H9 (cell line): ENCODE data around the gene ZNF407. TPM values are rescaled to one million over a fixed set of nuclear protein-coding genes. Genes with fewer than 3 reads are reported as not detected.

Experiments
- DNase-seq: peaks from one replicate; pipeline ENCODE4 v3.0.0-alpha.2; 2017
- H2AFZ ChIP-seq: one replicate; pipeline ENCODE4 v1.6.1; 2013; ENCODE audit warnings: mild to moderate bottlenecking, low read length, control low read depth, moderate library complexity
- H2AK5ac ChIP-seq: 2 replicates; pipeline ENCODE4 v1.6.1; 2013; ENCODE audit warnings: low read length, control low read depth, mixed read lengths; ENCODE audit not compliant: insufficient read length
- H2BK120ac ChIP-seq: one replicate; pipeline ENCODE4 v1.6.1; 2013; ENCODE audit warnings: low read depth, mild to moderate bottlenecking, low read length, control low read depth, inconsistent platforms; ENCODE audit not compliant: poor library complexity, severe bottlenecking
- H2BK12ac ChIP-seq: 2 replicates; pipeline ENCODE4 v1.6.1; 2013; ENCODE audit warnings: low read length, control low read depth, mixed read lengths, low read depth; ENCODE audit not compliant: insufficient read length
- H2BK15ac ChIP-seq: 2 replicates; pipeline ENCODE4 v1.6.1; 2013; ENCODE audit warnings: low read depth, low read length, control low read depth
- H2BK20ac ChIP-seq: one replicate; pipeline ENCODE4 v1.6.1; 2013; ENCODE audit warnings: low read depth, mild to moderate bottlenecking, low read length, control low read depth, inconsistent platforms; ENCODE audit not compliant: poor library complexity, severe bottlenecking
- H2BK5ac ChIP-seq: 2 replicates; pipeline ENCODE4 v1.6.1; 2013; ENCODE audit warnings: low read length, control low read depth, mixed read lengths; ENCODE audit not compliant: insufficient read length
- H3K14ac ChIP-seq: 2 replicates; pipeline ENCODE4 v1.6.1; 2013; ENCODE audit warnings: low read length, control low read depth; ENCODE audit not compliant: insufficient read depth
- H3K18ac ChIP-seq: 2 replicates; pipeline ENCODE4 v1.6.1; 2013; ENCODE audit warnings: low read depth, mild to moderate bottlenecking, mixed read lengths, low read length, control low read depth; ENCODE audit not compliant: insufficient read length
- H3K23ac ChIP-seq: 2 replicates; pipeline ENCODE4 v1.6.1; 2013; ENCODE audit warnings: low read length, control low read depth, mixed read lengths, low read depth; ENCODE audit not compliant: insufficient read length
- H3K23me2 ChIP-seq: 2 replicates; pipeline ENCODE4 v1.6.1; 2013; ENCODE audit warnings: low read depth, mild to moderate bottlenecking, mixed read lengths, low read length, control low read depth; ENCODE audit not compliant: insufficient read length, poor library complexity, severe bottlenecking
- H3K27ac ChIP-seq: 2 replicates; pipeline ENCODE4 v1.5.1; 2013; ENCODE audit warnings: low read length, control low read depth, mixed read lengths, low read depth; ENCODE audit not compliant: insufficient read length
- H3K27me3 ChIP-seq: 2 replicates; pipeline ENCODE4 v1.6.1; 2013; ENCODE audit warnings: low read length, control low read depth, inconsistent platforms; ENCODE audit not compliant: insufficient read depth
- H3K4ac ChIP-seq: 2 replicates; pipeline ENCODE4 v1.6.1; 2013; ENCODE audit warnings: low read depth, mild to moderate bottlenecking, control low read depth, inconsistent platforms, low read length, moderate library complexity
- H3K4me1 ChIP-seq: 2 replicates; pipeline ENCODE4 v1.6.1; 2013; ENCODE audit warnings: low read length, control low read depth, inconsistent platforms; ENCODE audit not compliant: insufficient read depth
- H3K4me2 ChIP-seq: 2 replicates; pipeline ENCODE4 v1.6.1; 2013; ENCODE audit warnings: low read length, control low read depth, mixed read lengths; ENCODE audit not compliant: insufficient read length, insufficient read depth
- H3K56ac ChIP-seq: 2 replicates; pipeline ENCODE4 v1.6.1; 2013; ENCODE audit warnings: low read depth, mild to moderate bottlenecking, mixed read lengths, low read length, control low read depth; ENCODE audit not compliant: insufficient read length
- H3K79me1 ChIP-seq: 2 replicates; pipeline ENCODE4 v1.6.1; 2013; ENCODE audit warnings: low read depth, mild to moderate bottlenecking, moderate library complexity, low read length, control low read depth, inconsistent platforms; ENCODE audit not compliant: insufficient read depth, poor library complexity, severe bottlenecking
- H3K79me2 ChIP-seq: 2 replicates; pipeline ENCODE4 v1.6.1; 2013; ENCODE audit warnings: low read length, control low read depth, inconsistent platforms; ENCODE audit not compliant: insufficient read depth
- H3K9ac ChIP-seq: 2 replicates; pipeline ENCODE4 v1.6.1; 2013; ENCODE audit warnings: low read length, control low read depth, mixed read lengths; ENCODE audit not compliant: insufficient read length; ENCODE audit errors: extremely low read depth
- H3K9me3 ChIP-seq: one replicate; pipeline ENCODE4 v1.6.1; 2013; ENCODE audit warnings: low read depth, low read length, inconsistent platforms; ENCODE audit not compliant: control insufficient read depth
- H3T11ph ChIP-seq: one replicate; pipeline ENCODE4 v1.6.1; 2013; ENCODE audit warnings: mild to moderate bottlenecking, low read length, control low read depth, inconsistent platforms
- H4K20me1 ChIP-seq: one replicate; pipeline ENCODE4 v1.6.1; 2013; ENCODE audit not compliant: control insufficient read depth, insufficient read length, insufficient read depth
- H4K5ac ChIP-seq: 2 replicates; pipeline ENCODE4 v1.6.1; 2013; ENCODE audit warnings: low read depth, mild to moderate bottlenecking, mixed read lengths, low read length, control low read depth; ENCODE audit not compliant: insufficient read length
- H4K8ac ChIP-seq: replicated peaks from 2 replicates; pipeline ENCODE4 v1.6.1; 2013; ENCODE audit warnings: low read length, control low read depth, mixed read lengths, low read depth; ENCODE audit not compliant: insufficient read length
- H4K91ac ChIP-seq: 2 replicates; pipeline ENCODE4 v1.6.1; 2013; ENCODE audit warnings: low read depth, mild to moderate bottlenecking, moderate library complexity, mixed read lengths, low read length, control low read depth; ENCODE audit not compliant: insufficient read length
- H3K27ac Mint-ChIP-seq, 3 experiments: 2 replicates in 2 of 3; 3 replicates in 1 of 3; pipeline ENCODE4 v1.8.0; 2020 to 2021; ENCODE audit warnings: mixed read lengths in 3 of 3, mild to moderate bottlenecking in 1 of 3, moderate library complexity in 1 of 3
- H3K27me3 Mint-ChIP-seq: 2 replicates; pipeline ENCODE4 v1.8.0; 2021; ENCODE audit warnings: low read depth, mild to moderate bottlenecking, moderate library complexity, mixed read lengths
- H3K36me3 Mint-ChIP-seq, 3 experiments: 2 replicates in 2 of 3; 3 replicates in 1 of 3; pipeline ENCODE4 v1.8.0; 2020 to 2021; ENCODE audit warnings: low read depth in 3 of 3, mixed read lengths in 3 of 3; ENCODE audit not compliant: insufficient read depth in 1 of 3
- H3K4me1 Mint-ChIP-seq, 2 experiments: 2 replicates each; pipeline ENCODE4 v1.8.0; 2020; ENCODE audit warnings: mixed read lengths in 2 of 2
- H3K4me3 Mint-ChIP-seq, 2 experiments: 2 replicates in 1 of 2; 3 replicates in 1 of 2; pipeline ENCODE4 v1.8.0; 2020 to 2021; ENCODE audit warnings: mild to moderate bottlenecking in 2 of 2, mixed read lengths in 2 of 2, moderate library complexity in 1 of 2
- H3K9me3 Mint-ChIP-seq, 2 experiments: 2 replicates in 1 of 2; 3 replicates in 1 of 2; pipeline ENCODE4 v1.8.0; 2020; ENCODE audit warnings: mild to moderate bottlenecking in 2 of 2, mixed read lengths in 2 of 2, moderate library complexity in 1 of 2
- WGBS: extraction: QIAGEN DNeasy Blood & Tissue Kit; methylation state at CpG from one replicate; pipeline ENCODE4 v1.1.7; 2013; ENCODE audit warnings: missing lambda C conversion rate, low lambda C conversion rate, mixed read lengths; ENCODE audit not compliant: insufficient read length; ENCODE audit errors: extremely low coverage; 5-methylcytosine and 5-hydroxymethylcytosine counted together
- total RNA-seq: library from RNA; stranded (reverse); gene quantifications from 2 replicates; pipeline ENCODE4 v1.2.1, GENCODE V29; 2021
- TF ChIP-seq, protein P1 (sequence below): fragments of 200-600 bp; sonication (generic); conservative IDR thresholded peaks from 3 replicates; pipeline ENCODE4 v1.8.0; 2021; ENCODE audit warnings: antibody characterized with exemption, mild to moderate bottlenecking

Gene ZNF407
- total RNA-seq, 1 experiment from 2014 or later: 8.7 TPM

GRCh38 chr18:74945774-74946545 is 348.3 kb downstream of the ZNF407 start:
- Mint-ChIP-seq H3K4me3 (no peak overlapping the region), H3K27ac (peak overlapping the region; percentile 1 to 39 (median 2); a peak in 4 of 7 replicates), H3K9me3 (no peaks in the 10 kb centered on the region), H3K27me3 (no peaks in the 10 kb centered on the region), H3K4me1 (peaks cover 52 to 53% of the 10 kb centered on the region in 2 experiments), H3K36me3 (no peaks in the 10 kb centered on the region)
- H3K23me2 ChIP-seq: no peaks in the 10 kb centered on the region
- no peak overlapping the region for H2BK20ac ChIP-seq
- WGBS: no CpG with 5 or more reads among the region's 7 CpGs
- no peak overlapping the region for H3K23ac ChIP-seq
- no peak overlapping the region for H3K9ac ChIP-seq
- no peak overlapping the region for H3K27ac ChIP-seq
- H4K20me1 ChIP-seq: no peaks in the 10 kb centered on the region
- H3K4me1 ChIP-seq: peaks cover 7% of the 10 kb centered on the region
- H3K27me3 ChIP-seq: no peaks in the 10 kb centered on the region
- no peak overlapping the region for H4K5ac ChIP-seq
- no peak overlapping the region for H4K8ac ChIP-seq
- TF ChIP-seq, protein P1, sequence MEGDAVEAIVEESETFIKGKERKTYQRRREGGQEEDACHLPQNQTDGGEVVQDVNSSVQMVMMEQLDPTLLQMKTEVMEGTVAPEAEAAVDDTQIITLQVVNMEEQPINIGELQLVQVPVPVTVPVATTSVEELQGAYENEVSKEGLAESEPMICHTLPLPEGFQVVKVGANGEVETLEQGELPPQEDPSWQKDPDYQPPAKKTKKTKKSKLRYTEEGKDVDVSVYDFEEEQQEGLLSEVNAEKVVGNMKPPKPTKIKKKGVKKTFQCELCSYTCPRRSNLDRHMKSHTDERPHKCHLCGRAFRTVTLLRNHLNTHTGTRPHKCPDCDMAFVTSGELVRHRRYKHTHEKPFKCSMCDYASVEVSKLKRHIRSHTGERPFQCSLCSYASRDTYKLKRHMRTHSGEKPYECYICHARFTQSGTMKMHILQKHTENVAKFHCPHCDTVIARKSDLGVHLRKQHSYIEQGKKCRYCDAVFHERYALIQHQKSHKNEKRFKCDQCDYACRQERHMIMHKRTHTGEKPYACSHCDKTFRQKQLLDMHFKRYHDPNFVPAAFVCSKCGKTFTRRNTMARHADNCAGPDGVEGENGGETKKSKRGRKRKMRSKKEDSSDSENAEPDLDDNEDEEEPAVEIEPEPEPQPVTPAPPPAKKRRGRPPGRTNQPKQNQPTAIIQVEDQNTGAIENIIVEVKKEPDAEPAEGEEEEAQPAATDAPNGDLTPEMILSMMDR: no peak
- no peak overlapping the region for H2BK12ac ChIP-seq
- no peaks in the 10 kb centered on the region for H3K9me3 ChIP-seq
- no peak overlapping the region for H3K4ac ChIP-seq
- no peak overlapping the region for H3T11ph ChIP-seq
- no peak overlapping the region for H3K56ac ChIP-seq
- no peak overlapping the region for H2AFZ ChIP-seq
- no peak overlapping the region for H2BK120ac ChIP-seq
- H2AK5ac ChIP-seq: no peak overlapping the region
- no peaks in the 10 kb centered on the region for H3K79me2 ChIP-seq
- no peak for DNase-seq
- no peak overlapping the region for H2BK15ac ChIP-seq
- H2BK5ac ChIP-seq: no peak overlapping the region
- H3K4me2 ChIP-seq: no peak overlapping the region
- H4K91ac ChIP-seq: no peak overlapping the region
- H3K79me1 ChIP-seq: no peaks in the 10 kb centered on the region
- no peak overlapping the region for H3K18ac ChIP-seq
- H3K14ac ChIP-seq: no peak overlapping the region
